ENCODE measurements around the gene POR. TPM values are rescaled to one million over a fixed set of nuclear protein-coding genes. Genes with fewer than 3 reads are reported as not detected.
"Not testable (repeated sequence)": the region's sequence is repeated elsewhere in the genome, so short reads cannot be mapped to it uniquely, and the experiment has no call there.

Gene POR
- total RNA-seq, 2 experiments from 2014 or later: 22.8 to 25.2 TPM

GRCh38 chr7:76011442-76011861, 96.5 kb downstream of the POR start:
- ATAC-seq: no peak
- intact Hi-C loops (cut with micrococcal nuclease): no loop called here
- no peak for TF ChIP-seq CTCF (IDR thresholded peaks at IDR 0.05)
- Mint-ChIP-seq H3K27ac (no peak overlapping the region), H3K36me3 (ENCODE audit: low read depth) (peaks cover 25% of the 10 kb centered on the region), H3K9me3 (no peaks in the 10 kb centered on the region), H3K27me3 (peaks cover 4% of the 10 kb centered on the region), H3K4me1 (ENCODE audit: low read depth) (peaks cover 31% of the 10 kb centered on the region), H3K4me3 (no peak overlapping the region)
- DNase-seq: no peak
- ChIA-PET CTCF (interaction anchor here (4.7 kb wide), 1 partner anchor 9 kb away, joined by 39 read pairs; no protein-coding TSS in a partner anchor), POLR2A (interaction anchor here (1.2 kb wide), 1 partner anchor 12 kb away, joined by 3 read pairs; no protein-coding TSS in a partner anchor)

DNA sequence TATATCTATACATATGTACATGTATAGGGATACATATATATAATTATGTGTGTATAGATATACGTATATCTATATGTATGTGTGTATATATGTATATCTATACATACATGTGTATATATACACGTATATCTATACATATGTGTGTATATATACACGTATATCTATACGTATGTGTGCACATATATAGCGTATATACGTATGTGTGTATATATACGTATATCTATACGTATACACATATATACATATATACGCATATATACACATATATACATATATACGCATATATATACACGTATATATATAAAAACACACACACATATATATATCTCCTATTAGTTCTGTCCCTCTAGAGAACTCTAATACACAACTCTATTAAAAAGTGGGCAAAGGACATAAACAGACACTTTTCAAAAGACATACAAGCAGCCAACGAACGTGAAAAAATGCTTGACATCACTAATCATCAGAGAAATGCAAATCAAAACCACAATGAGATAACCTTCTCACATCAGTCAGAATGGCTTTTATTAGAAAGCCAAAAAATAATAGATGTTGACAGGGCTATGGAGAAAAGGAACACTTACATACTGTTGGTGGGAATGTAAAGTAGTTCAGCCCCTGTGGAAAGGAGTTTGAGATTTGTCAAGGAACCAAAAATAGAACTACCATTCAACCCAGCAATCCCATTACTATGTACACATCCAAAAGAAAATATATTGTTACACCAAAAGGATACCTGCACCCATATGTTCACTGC, 101.4 kb downstream of the POR start:
- H3K36me3 Mint-ChIP-seq (ENCODE audit: low read depth): peaks cover 35% of the 10 kb centered on the region
- H3K4me3 Mint-ChIP-seq: no peak overlapping the region
- intact Hi-C loops (cut with micrococcal nuclease): no loop called here
- DNase-seq (no peak), ATAC-seq (no peak)
- ChIA-PET POLR2A (no interaction called here), CTCF (interaction anchor here (0.9 to 6.5 kb wide), 2 partner anchors 102 to 151 kb away, joined by 3 to 80 read pairs; partner anchors contain the start of gene POR)
- no peak for TF ChIP-seq CTCF (IDR thresholded peaks at IDR 0.05)
- H3K4me1 Mint-ChIP-seq (ENCODE audit: low read depth): peaks cover 8% of the 10 kb centered on the region
- no peak overlapping the region for H3K27ac Mint-ChIP-seq
- H3K27me3 Mint-ChIP-seq: peaks cover under 1% of the 10 kb centered on the region
- H3K9me3 Mint-ChIP-seq: no peaks in the 10 kb centered on the region

DNA sequence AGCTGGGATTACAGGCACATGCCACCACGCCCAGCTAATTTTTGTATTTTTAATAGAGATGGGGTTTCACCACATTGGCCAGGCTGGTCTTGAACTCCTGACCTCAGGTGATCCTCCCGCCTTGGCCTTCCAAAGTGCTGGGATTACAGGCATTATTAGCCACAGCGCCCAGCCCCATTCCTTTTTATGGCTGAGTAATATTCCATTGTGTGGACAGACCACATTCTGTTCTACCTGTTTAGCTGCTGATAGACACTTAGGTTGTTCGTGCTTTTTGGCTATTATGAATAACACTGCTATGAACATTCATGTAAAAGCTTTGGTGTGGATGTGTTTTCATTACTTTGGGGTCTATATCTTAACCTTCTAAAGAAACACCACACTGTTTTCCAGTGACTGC, 103.6 kb downstream of the POR start:
- intact Hi-C loops (cut with micrococcal nuclease); H3K27me3 Mint-ChIP-seq; ATAC-seq; POLR2A ChIA-PET; H3K9me3 Mint-ChIP-seq; DNase-seq; H3K4me1 Mint-ChIP-seq (ENCODE audit: low read depth); H3K27ac Mint-ChIP-seq; H3K4me3 Mint-ChIP-seq: not testable (repeated sequence)
- CTCF ChIA-PET: interaction anchor here (1.4 to 6.5 kb wide), 3 partner anchors 24 to 153 kb away, joined by 4 to 80 read pairs (median 4); partner anchors contain the start of gene TMEM120A
- H3K36me3 Mint-ChIP-seq (ENCODE audit: low read depth): peaks cover 25% of the 10 kb centered on the region

GRCh38 chr7:76020031-76020714, 105.2 kb downstream of the POR start:
- ChIA-PET POLR2A (interaction anchor here (0.6 to 2.1 kb wide), 4 partner anchors 11 to 50 kb away, joined by 3 to 6 read pairs (median 4); no protein-coding TSS in a partner anchor), CTCF (interaction anchor here (0.7 to 6.5 kb wide), 49 partner anchors 9 to 492 kb away, joined by 3 to 80 read pairs (median 4); partner anchors contain the start of genes POR and TMEM120A)
- ATAC-seq (peak; percentile 86), DNase-seq (peak; percentile 80)
- intact Hi-C loops (cut with micrococcal nuclease): loop anchor here (2.0 kb wide), 1 partner anchor 153 kb away; no protein-coding TSS in a partner anchor
- peak; percentile 98 for TF ChIP-seq CTCF (IDR thresholded peaks at IDR 0.05)
- Mint-ChIP-seq H3K36me3 (ENCODE audit: low read depth) (peaks cover 26% of the 10 kb centered on the region), H3K27ac (no peak overlapping the region), H3K4me3 (no peak overlapping the region), H3K9me3 (no peaks in the 10 kb centered on the region), H3K4me1 (ENCODE audit: low read depth) (peaks cover 8% of the 10 kb centered on the region), H3K27me3 (no peaks in the 10 kb centered on the region)

DNA sequence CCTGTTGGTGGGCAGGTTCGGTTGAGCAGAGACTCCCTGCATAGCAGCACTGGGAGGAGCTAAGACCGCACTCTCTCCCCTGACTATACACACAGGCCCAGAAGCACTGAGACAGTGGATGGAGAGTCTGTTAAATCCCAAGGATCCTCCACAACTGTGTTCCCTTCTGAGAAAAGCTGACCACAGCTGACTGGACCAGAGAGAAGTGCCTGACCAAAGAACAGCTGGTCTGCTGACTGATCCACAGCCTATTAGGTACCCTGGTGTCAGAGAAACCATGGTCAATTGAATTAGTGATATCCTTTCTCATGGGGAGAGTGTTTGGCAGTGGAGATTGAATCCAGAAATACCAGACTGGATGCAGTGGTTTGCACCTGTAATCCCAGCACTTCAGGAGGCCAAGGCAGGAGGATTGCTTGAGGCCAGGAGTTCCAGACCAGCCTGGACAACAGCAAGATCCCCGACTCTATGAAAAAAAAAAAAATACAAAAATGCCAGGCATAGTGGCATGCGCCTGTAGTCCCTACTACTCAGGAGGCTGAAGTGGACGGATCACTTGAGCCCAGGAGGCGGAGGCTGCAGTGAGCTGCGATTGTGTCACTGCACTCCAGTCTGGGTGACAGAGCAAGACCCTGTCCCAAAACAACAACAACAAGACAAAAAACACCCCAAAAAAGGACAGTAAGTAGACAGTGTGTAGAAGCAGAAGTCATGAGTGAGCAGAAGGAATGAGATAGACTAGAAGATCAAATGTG, 107.2 kb downstream of the POR start:
- ChIA-PET CTCF (interaction anchor here (1.1 to 6.5 kb wide), 3 partner anchors 12 to 157 kb away, joined by 3 to 80 read pairs (median 23); partner anchors contain the start of gene POR), POLR2A (interaction anchor here (0.9 to 1.7 kb wide), 2 partner anchors 11 to 12 kb away, joined by 3 to 4 read pairs; no protein-coding TSS in a partner anchor)
- Mint-ChIP-seq H3K27me3 (no peaks in the 10 kb centered on the region), H3K4me3 (no peak overlapping the region), H3K36me3 (ENCODE audit: low read depth) (peaks cover 19% of the 10 kb centered on the region), H3K27ac (no peak overlapping the region), H3K4me1 (ENCODE audit: low read depth) (peaks cover 8% of the 10 kb centered on the region), H3K9me3 (no peaks in the 10 kb centered on the region)
- DNase-seq (no peak), ATAC-seq (no peak)
- intact Hi-C loops (cut with micrococcal nuclease): no loop called here
- TF ChIP-seq CTCF (IDR thresholded peaks at IDR 0.05): no peak

Measured in activated CD8-positive, alpha-beta T cell treated with anti-CD3 and anti-CD28 coated beads for 36 hours (primary cell).